T-helper 2 cell treated with Interferon-gamma antibody and Interleukin-4, amounts not matched to agents 5 μg/mL and 100 μg/mL, for 36 hours (primary cell): ENCODE results near the gene PRMT1.
"Not testable (repeated sequence)": the region's sequence is repeated elsewhere in the genome, so short reads cannot be mapped to it uniquely, and the experiment has no call there.

ENCODE experiments used
- DNase-seq: peaks from one replicate; pipeline ENCODE4 v3.0.0; 2021; ENCODE audit warnings: low spot score
- H3K27ac Mint-ChIP-seq: one replicate; pipeline ENCODE4 v1.8.0; 2021; ENCODE audit warnings: mild to moderate bottlenecking, mixed read lengths
- H3K27me3 Mint-ChIP-seq: one replicate; pipeline ENCODE4 v1.8.0; 2021; ENCODE audit warnings: low read depth, mixed read lengths
- H3K36me3 Mint-ChIP-seq: one replicate; pipeline ENCODE4 v1.8.0; 2021; ENCODE audit warnings: low read depth, mixed read lengths
- H3K4me1 Mint-ChIP-seq: one replicate; pipeline ENCODE4 v1.8.0; 2021; ENCODE audit warnings: low read depth, mixed read lengths
- H3K4me3 Mint-ChIP-seq: one replicate; pipeline ENCODE4 v1.8.0; 2022; ENCODE audit warnings: mild to moderate bottlenecking, moderate library complexity, mixed read lengths
- H3K9me3 Mint-ChIP-seq: one replicate; pipeline ENCODE4 v1.8.0; 2021; ENCODE audit warnings: mixed read lengths

PRMT1 gene

GRCh38 chr19:49677231-49677900 lies at the start of gene PRMT1:
TSS of gene PRMT1 (plus strand) at chr19:49677271. CDS start at chr19:49677281, 10 bp downstream.
- H3K4me3 Mint-ChIP-seq = peak within 1 kb of the TSS; percentile 97
- H3K4me1 Mint-ChIP-seq = peaks cover 27% of the 10 kb centered on the region
- H3K27ac Mint-ChIP-seq = peak within 1 kb of the TSS; percentile 98
- H3K27me3 Mint-ChIP-seq = no peaks in the 10 kb centered on the region
- no peaks in the 10 kb centered on the region for H3K9me3 Mint-ChIP-seq
- peaks cover 14% of the 10 kb centered on the region for H3K36me3 Mint-ChIP-seq
- peak; percentile 57 for DNase-seq

- no peaks in the 10 kb centered on the region for H3K9me3 Mint-ChIP-seq
- no peak overlapping the region for H3K4me3 Mint-ChIP-seq
- H3K27ac Mint-ChIP-seq = no peak overlapping the region
- H3K27me3 Mint-ChIP-seq = no peaks in the 10 kb centered on the region
- peaks cover 12% of the 10 kb centered on the region for H3K36me3 Mint-ChIP-seq
- no peaks in the 10 kb centered on the region for H3K4me1 Mint-ChIP-seq
- no peak for DNase-seq
Measured at GRCh38 chr19:49629659-49630058, 47.4 kb upstream of the PRMT1 start.

- no peak for DNase-seq
- Mint-ChIP-seq H3K36me3 (peaks cover 12% of the 10 kb centered on the region), H3K4me1 (no peaks in the 10 kb centered on the region), H3K27ac (no peak overlapping the region), H3K27me3 (no peaks in the 10 kb centered on the region), H3K4me3 (no peak overlapping the region), H3K9me3 (no peaks in the 10 kb centered on the region)
Measured at GRCh38 chr19:49631014-49631588, 46.0 kb upstream of the PRMT1 start.

GRCh38 chr19:49631610-49632192 lies 45.4 kb upstream of the PRMT1 start:
- no peak for DNase-seq
- no peaks in the 10 kb centered on the region for H3K27me3 Mint-ChIP-seq
- no peak overlapping the region for H3K4me3 Mint-ChIP-seq
- H3K27ac Mint-ChIP-seq = no peak overlapping the region
- peaks cover 12% of the 10 kb centered on the region for H3K36me3 Mint-ChIP-seq
- no peaks in the 10 kb centered on the region for H3K4me1 Mint-ChIP-seq
- H3K9me3 Mint-ChIP-seq = no peaks in the 10 kb centered on the region

GRCh38 chr19:49632576-49632975 lies 44.5 kb upstream of the PRMT1 start:
- no peak for DNase-seq
- H3K36me3 Mint-ChIP-seq = peaks cover 8% of the 10 kb centered on the region
- no peaks in the 10 kb centered on the region for H3K9me3 Mint-ChIP-seq
- H3K27me3 Mint-ChIP-seq = no peaks in the 10 kb centered on the region
- H3K4me3 Mint-ChIP-seq = no peak overlapping the region
- H3K27ac Mint-ChIP-seq = no peak overlapping the region
- no peaks in the 10 kb centered on the region for H3K4me1 Mint-ChIP-seq

- not testable (repeated sequence) for DNase-seq, H3K9me3 Mint-ChIP-seq, H3K4me1 Mint-ChIP-seq, H3K27me3 Mint-ChIP-seq, H3K27ac Mint-ChIP-seq, H3K4me3 Mint-ChIP-seq, H3K36me3 Mint-ChIP-seq
Measured at GRCh38 chr19:49633273-49633672, 43.8 kb upstream of the PRMT1 start.

GRCh38 chr19:49635530-49636232 lies 41.4 kb upstream of the PRMT1 start:
- no peak overlapping the region for H3K27ac Mint-ChIP-seq
- peaks cover 19% of the 10 kb centered on the region for H3K4me1 Mint-ChIP-seq
- H3K27me3 Mint-ChIP-seq = peaks cover 5% of the 10 kb centered on the region
- DNase-seq = no peak
- H3K36me3 Mint-ChIP-seq = no peaks in the 10 kb centered on the region
- no peaks in the 10 kb centered on the region for H3K9me3 Mint-ChIP-seq
- H3K4me3 Mint-ChIP-seq = no peak overlapping the region

- no peak overlapping the region for H3K4me3 Mint-ChIP-seq
- H3K4me1 Mint-ChIP-seq = peaks cover 23% of the 10 kb centered on the region
- no peaks in the 10 kb centered on the region for H3K9me3 Mint-ChIP-seq
- H3K27ac Mint-ChIP-seq = no peak overlapping the region
- H3K27me3 Mint-ChIP-seq = peaks cover 5% of the 10 kb centered on the region
- DNase-seq = no peak
- H3K36me3 Mint-ChIP-seq = no peaks in the 10 kb centered on the region
Measured at GRCh38 chr19:49636233-49636932, 40.7 kb upstream of the PRMT1 start.

GRCh38 chr19:49637821-49638738 lies 39.0 kb upstream of the PRMT1 start:
- peaks cover 31% of the 10 kb centered on the region for H3K4me1 Mint-ChIP-seq
- no peaks in the 10 kb centered on the region for H3K9me3 Mint-ChIP-seq
- DNase-seq = no peak
- no peak overlapping the region for H3K27ac Mint-ChIP-seq
- no peaks in the 10 kb centered on the region for H3K36me3 Mint-ChIP-seq
- H3K27me3 Mint-ChIP-seq = peaks cover 5% of the 10 kb centered on the region
- H3K4me3 Mint-ChIP-seq = peak overlapping the region; percentile 80

- H3K4me3 Mint-ChIP-seq = peak overlapping the region; percentile 96
- peaks cover 5% of the 10 kb centered on the region for H3K27me3 Mint-ChIP-seq
- H3K27ac Mint-ChIP-seq = peak overlapping the region; percentile 73
- no peak for DNase-seq
- H3K36me3 Mint-ChIP-seq = peaks cover 2% of the 10 kb centered on the region
- no peaks in the 10 kb centered on the region for H3K9me3 Mint-ChIP-seq
- H3K4me1 Mint-ChIP-seq = peaks cover 41% of the 10 kb centered on the region
Measured at GRCh38 chr19:49639401-49640112, 37.5 kb upstream of the PRMT1 start.

GRCh38 chr19:49640113-49640898 lies 36.8 kb upstream of the PRMT1 start, which contains the start of gene RRAS:
TSS of gene RRAS (minus strand) at chr19:49640143. CDS start at chr19:49640098, 45 bp downstream.
- Mint-ChIP-seq H3K27me3 (peaks cover 5% of the 10 kb centered on the region), H3K9me3 (no peaks in the 10 kb centered on the region), H3K4me1 (peaks cover 41% of the 10 kb centered on the region), H3K4me3 (peak within 1 kb of the TSS; percentile 96), H3K36me3 (peaks cover 2% of the 10 kb centered on the region), H3K27ac (peak within 1 kb of the TSS; percentile 97)
- DNase-seq = peak; percentile 100
